Islet precursor cell (in vitro differentiated cells): Measurements from ENCODE around the gene ENDOU.
"Not testable (repeated sequence)": the region's sequence is repeated elsewhere in the genome, so short reads cannot be mapped to it uniquely, and the experiment has no call there.

Experiments
- DNase-seq: peaks from one replicate; pipeline ENCODE4 v3.0.0-alpha.2; 2018

ENDOU gene

GRCh38 chr12:47672068-47672467 lies 53.2 kb downstream of the ENDOU start:
- no peak for DNase-seq

- not testable (repeated sequence) for DNase-seq
These were observed 57.4 kb downstream of the ENDOU start for GRCh38 chr12:47667935-47668334.
